Stimulated activated naive CD8-positive, alpha-beta T cell treated with anti-CD3 and anti-CD28 coated beads, Interleukin-15, amount 100 ng/mL, for 72 hours (primary cell): Measurements from ENCODE around the gene ZMYND10.

ENCODE experiments used
- ATAC-seq: fragments of 150-1000 bp; cut with Tn5 transposase; 2 replicates; pipeline ENCODE4 v1.10.0; 2021; ENCODE audit warnings: mild to moderate bottlenecking, moderate library complexity
- DNase-seq, 2 donors: peaks; one replicate each; pipeline ENCODE4 v3.0.0; 2021 to 2022
- H3K27ac Mint-ChIP-seq, 2 donors: one replicate each; pipeline ENCODE4 v1.8.0; 2022; ENCODE audit warnings: mild to moderate bottlenecking in 2 of 2, mixed read lengths in 2 of 2, moderate library complexity in 2 of 2
- H3K27me3 Mint-ChIP-seq: one replicate; pipeline ENCODE4 v1.8.0; 2022; ENCODE audit warnings: mixed read lengths
- H3K4me1 Mint-ChIP-seq: one replicate; pipeline ENCODE4 v1.8.0; 2022; ENCODE audit warnings: mild to moderate bottlenecking, mixed read lengths
- H3K4me3 Mint-ChIP-seq, 2 donors: one replicate each; pipeline ENCODE4 v1.8.0; 2022; ENCODE audit warnings: mild to moderate bottlenecking in 2 of 2, mixed read lengths in 2 of 2, moderate library complexity in 1 of 2
- H3K9me3 Mint-ChIP-seq, 2 donors: one replicate each; pipeline ENCODE4 v1.8.0; 2022; ENCODE audit warnings: mixed read lengths in 2 of 2

ZMYND10 gene

DNA sequence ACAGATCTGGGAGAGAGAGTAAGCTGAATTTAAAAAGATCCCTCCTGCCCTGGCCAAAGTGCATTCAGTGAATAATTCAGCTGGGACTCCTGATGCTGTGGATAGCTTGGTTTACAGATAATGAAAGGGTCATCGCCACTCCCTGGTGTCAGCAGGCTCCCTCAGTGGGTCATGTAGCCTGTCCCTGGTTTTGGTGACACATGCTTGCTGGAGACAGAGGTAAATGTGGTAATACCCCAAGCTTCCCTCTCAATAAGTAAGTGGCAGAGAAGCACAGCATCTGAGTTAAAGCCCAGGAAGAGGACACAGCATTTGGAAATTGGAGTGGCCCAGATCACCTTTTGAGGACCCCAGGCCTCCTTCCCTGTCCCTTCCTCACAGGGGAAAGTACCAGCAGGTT, 11.9 kb upstream of the ZMYND10 start:
- Mint-ChIP-seq H3K9me3 (no peaks in the 10 kb centered on the region), H3K4me1 (peaks cover 71% of the 10 kb centered on the region), H3K4me3 (peak overlapping the region; percentile 97 to 99), H3K27me3 (no peaks in the 10 kb centered on the region), H3K27ac (peak overlapping the region in 1 of 2 donors; percentile 19)
- DNase-seq (no peak), ATAC-seq (no peak)

GRCh38 chr3:50356553-50356952, 11.0 kb upstream of the ZMYND10 start:
- no peak for ATAC-seq
- peak overlapping the region; percentile 97 to 99 for H3K4me3 Mint-ChIP-seq
- H3K9me3 Mint-ChIP-seq: no peaks in the 10 kb centered on the region
- H3K27ac Mint-ChIP-seq: peak overlapping the region in 1 of 2 donors; percentile 25
- no peak for DNase-seq
- H3K4me1 Mint-ChIP-seq: peaks cover 79% of the 10 kb centered on the region
- no peaks in the 10 kb centered on the region for H3K27me3 Mint-ChIP-seq

DNA sequence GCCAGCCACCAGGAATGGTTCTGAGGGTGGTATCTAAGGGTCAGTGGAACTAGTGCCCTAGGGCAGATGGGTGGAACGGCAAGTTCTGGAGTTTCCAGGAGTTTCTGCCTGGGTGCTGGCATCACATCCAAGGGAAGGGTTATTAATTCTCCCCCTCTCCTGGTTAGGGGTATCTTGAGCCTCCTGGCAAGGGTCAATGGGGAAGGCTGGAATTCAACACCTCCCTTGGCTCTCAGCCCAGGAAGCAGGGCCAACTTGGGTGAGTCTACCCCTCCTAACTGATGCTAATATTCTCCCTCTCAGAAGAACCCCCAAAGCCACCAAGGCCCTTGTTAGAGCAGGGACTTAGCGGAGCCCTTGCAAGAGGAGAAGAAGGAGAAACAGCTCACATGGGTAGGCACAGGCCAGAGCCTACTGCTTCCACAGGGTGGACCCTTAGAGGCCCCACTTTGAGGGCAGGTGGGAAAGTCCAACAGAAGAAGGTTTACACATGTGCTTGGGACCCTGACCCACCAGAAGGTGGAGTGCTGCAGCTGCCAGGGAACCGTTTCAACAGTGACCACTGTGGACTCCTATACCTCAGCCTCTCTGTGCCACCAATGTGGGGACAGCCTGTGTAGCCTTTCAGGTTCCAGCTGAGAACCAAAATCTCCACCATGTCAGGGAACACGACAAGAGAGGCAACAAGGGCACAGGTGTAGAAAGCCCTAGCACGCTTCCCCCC, 10.5 kb upstream of the ZMYND10 start:
- Mint-ChIP-seq H3K27ac (peak overlapping the region in 1 of 2 donors; percentile 74), H3K4me3 (peak overlapping the region; percentile 97 to 99), H3K9me3 (no peaks in the 10 kb centered on the region), H3K27me3 (no peaks in the 10 kb centered on the region), H3K4me1 (peaks cover 84% of the 10 kb centered on the region)
- DNase-seq: no peak
- no peak for ATAC-seq

GRCh38 chr3:50354850-50355249, 9.3 kb upstream of the ZMYND10 start:
- ATAC-seq: no peak
- Mint-ChIP-seq H3K4me3 (no peak overlapping the region), H3K27me3 (no peaks in the 10 kb centered on the region), H3K27ac (peak overlapping the region in 1 of 2 donors; percentile 25), H3K4me1 (peaks cover 89% of the 10 kb centered on the region), H3K9me3 (no peaks in the 10 kb centered on the region)
- no peak for DNase-seq

- H3K9me3 Mint-ChIP-seq: no peaks in the 10 kb centered on the region
- no peaks in the 10 kb centered on the region for H3K27me3 Mint-ChIP-seq
- ATAC-seq (no peak), DNase-seq (no peak)
- H3K27ac Mint-ChIP-seq: peak overlapping the region in 1 of 2 donors; percentile 49
- peaks cover 89% of the 10 kb centered on the region for H3K4me1 Mint-ChIP-seq
- no peak overlapping the region for H3K4me3 Mint-ChIP-seq
These were observed 8.7 kb upstream of the ZMYND10 start for GRCh38 chr3:50354186-50354764.

GRCh38 chr3:50353245-50354004, 7.9 kb upstream of the ZMYND10 start:
- no peak overlapping the region for H3K4me3 Mint-ChIP-seq
- H3K27me3 Mint-ChIP-seq: no peaks in the 10 kb centered on the region
- ATAC-seq: no peak
- H3K9me3 Mint-ChIP-seq: no peaks in the 10 kb centered on the region
- peaks cover 91% of the 10 kb centered on the region for H3K4me1 Mint-ChIP-seq
- no peak overlapping the region for H3K27ac Mint-ChIP-seq
- no peak for DNase-seq

DNA sequence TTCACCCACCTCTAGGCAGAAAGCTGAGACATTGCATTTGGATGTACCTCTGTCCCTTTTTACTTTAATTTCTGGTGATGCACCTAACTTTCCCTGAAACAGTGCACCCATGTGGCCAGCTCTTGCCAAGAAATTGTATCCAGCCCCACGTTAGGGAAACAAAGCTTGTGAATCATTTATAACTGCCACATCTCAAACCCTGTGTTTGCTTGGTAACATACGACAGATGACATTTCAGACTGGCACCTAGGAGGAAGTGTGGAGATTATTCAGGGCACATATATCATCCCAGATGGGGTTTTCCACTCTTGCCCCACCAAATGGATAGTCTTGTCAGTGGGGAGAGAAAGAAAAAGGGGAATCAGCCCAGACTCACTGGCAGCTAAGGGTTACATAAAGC, 7.2 kb upstream of the ZMYND10 start:
- DNase-seq (no peak), ATAC-seq (no peak)
- Mint-ChIP-seq H3K27me3 (no peaks in the 10 kb centered on the region), H3K27ac (no peak overlapping the region), H3K9me3 (no peaks in the 10 kb centered on the region), H3K4me1 (peaks cover 91% of the 10 kb centered on the region), H3K4me3 (no peak overlapping the region)

- no peaks in the 10 kb centered on the region for H3K27me3 Mint-ChIP-seq
- H3K4me3 Mint-ChIP-seq: peak overlapping the region; percentile 88 to 90
- peaks cover 88% of the 10 kb centered on the region for H3K4me1 Mint-ChIP-seq
- DNase-seq (no peak), ATAC-seq (no peak)
- peak overlapping the region; percentile 19 to 96 for H3K27ac Mint-ChIP-seq
- no peaks in the 10 kb centered on the region for H3K9me3 Mint-ChIP-seq
These were observed 5.8 kb upstream of the ZMYND10 start for GRCh38 chr3:50351323-50351697.

DNA sequence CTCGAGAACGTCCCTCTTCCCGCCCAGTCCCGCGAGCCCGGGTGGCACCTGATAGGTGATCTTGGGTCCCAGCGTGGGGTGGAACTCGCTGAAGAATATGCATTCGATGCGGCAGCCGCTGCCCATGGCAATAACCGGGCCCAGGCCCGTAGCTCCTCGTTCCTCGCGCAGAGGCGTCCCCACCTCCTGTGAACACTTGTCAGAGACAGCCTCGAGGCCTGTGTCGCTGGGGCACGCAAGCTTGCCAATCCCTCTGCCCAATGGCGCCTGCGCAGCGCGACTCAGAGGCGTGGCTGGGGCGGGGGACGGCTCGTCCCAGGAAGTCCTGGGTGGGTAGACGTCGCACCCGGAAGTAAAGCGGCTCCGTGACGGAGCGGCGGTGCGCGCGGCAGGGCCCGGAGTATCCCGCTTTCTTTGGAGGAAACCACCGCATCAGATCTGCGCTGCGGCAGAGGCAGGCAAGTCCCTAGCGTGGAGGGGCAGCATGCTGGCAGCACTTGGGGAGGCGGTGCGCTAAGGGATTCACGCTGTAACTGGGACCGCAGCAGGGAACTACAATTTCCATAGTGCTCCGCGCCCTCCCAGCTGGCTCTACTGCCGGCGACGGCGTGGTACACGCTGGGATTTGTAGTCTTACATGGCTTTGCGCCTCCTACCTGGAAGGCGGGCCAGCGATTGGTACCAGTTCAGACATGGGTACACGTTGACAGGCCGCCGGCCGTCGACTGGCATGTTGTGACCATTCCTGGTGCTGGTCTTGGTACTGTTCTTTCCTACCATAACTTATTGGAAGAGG, 5.2 kb upstream of the ZMYND10 start, which contains the start of the genes CYB561D2 and NPRL2:
Gene CYB561D2 (plus strand): TSS at position 336 of the 796 bp plus-strand sequence. CDS start 572 bp downstream, outside the sequence.
Gene NPRL2 (minus strand): TSS at position 249 of the 796 bp plus-strand sequence. CDS start 123 bp downstream, at position 126.
- H3K4me3 Mint-ChIP-seq: peak within 1 kb of the TSS; percentile 88 to 90
- no peaks in the 10 kb centered on the region for H3K27me3 Mint-ChIP-seq
- peak within 1 kb of the TSS; percentile 96 to 97 for H3K27ac Mint-ChIP-seq
- no peaks in the 10 kb centered on the region for H3K9me3 Mint-ChIP-seq
- DNase-seq (peak; percentile 98), ATAC-seq (peak; percentile 91)
- H3K4me1 Mint-ChIP-seq: peaks cover 88% of the 10 kb centered on the region

DNA sequence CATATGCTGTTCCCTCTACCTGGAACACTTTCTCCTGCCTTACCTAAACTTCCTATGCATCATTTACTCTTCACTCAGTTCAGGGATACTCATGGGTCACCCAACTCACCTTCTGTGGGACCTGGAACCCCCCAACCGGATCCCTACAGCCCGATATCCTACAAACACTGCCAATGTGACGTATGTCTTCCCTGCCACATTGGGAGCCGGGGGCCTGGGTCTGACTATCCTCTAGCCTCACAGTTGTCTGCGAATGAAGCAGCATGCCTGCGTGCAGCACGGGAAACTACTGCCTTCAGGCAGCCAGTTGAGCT, 4.6 kb upstream of the ZMYND10 start:
- H3K9me3 Mint-ChIP-seq: no peaks in the 10 kb centered on the region
- no peak for ATAC-seq

GRCh38 chr3:50347187-50347813, 1.8 kb upstream of the ZMYND10 start:
- ATAC-seq: no peak
- peak; percentile 73 to 81 for DNase-seq
- no peak overlapping the region for H3K4me3 Mint-ChIP-seq
- H3K9me3 Mint-ChIP-seq: no peaks in the 10 kb centered on the region
- H3K27ac Mint-ChIP-seq: peak overlapping the region in 1 of 2 donors; percentile 39
- H3K27me3 Mint-ChIP-seq: no peaks in the 10 kb centered on the region
- H3K4me1 Mint-ChIP-seq: peaks cover 80% of the 10 kb centered on the region

More for the DNA sequence above, 4.6 kb upstream of the ZMYND10 start:
- Mint-ChIP-seq H3K4me3 (peak overlapping the region; percentile 88 to 90), H3K4me1 (peaks cover 88% of the 10 kb centered on the region), H3K27ac (peak overlapping the region; percentile 85 to 97), H3K27me3 (no peaks in the 10 kb centered on the region)
- no peak for DNase-seq

DNA sequence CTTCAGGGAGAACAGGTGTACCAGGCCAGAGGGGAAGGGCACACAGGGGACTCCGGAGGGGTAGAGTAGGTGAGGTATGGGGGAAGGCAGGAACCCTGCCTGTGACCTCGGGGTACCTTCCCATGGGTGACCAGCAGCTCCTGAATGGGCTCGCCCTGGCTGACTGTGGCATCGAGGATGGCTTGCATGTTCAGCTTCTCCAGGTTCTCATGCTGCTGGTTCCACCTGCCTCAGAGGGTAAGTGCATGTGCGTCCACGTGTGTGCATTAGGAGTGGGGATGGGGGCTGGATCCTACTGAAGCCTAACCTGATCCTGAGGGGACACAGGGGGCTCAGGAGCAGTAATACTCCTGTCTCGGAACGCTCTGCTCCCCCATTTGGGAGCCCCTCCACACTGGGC, 524 bp downstream of the ZMYND10 start:
- Mint-ChIP-seq H3K27ac (no peak overlapping the region), H3K4me3 (peak overlapping the region in 1 of 2 donors; percentile 80), H3K27me3 (no peaks in the 10 kb centered on the region), H3K9me3 (no peaks in the 10 kb centered on the region), H3K4me1 (peaks cover 72% of the 10 kb centered on the region)
- DNase-seq: no peak
- no peak for ATAC-seq

- DNase-seq (no peak), ATAC-seq (no peak)
- Mint-ChIP-seq H3K27ac (no peak overlapping the region), H3K4me1 (peaks cover 72% of the 10 kb centered on the region), H3K9me3 (no peaks in the 10 kb centered on the region), H3K27me3 (no peaks in the 10 kb centered on the region), H3K4me3 (no peak overlapping the region)
These were observed 2.5 kb downstream of the ZMYND10 start for GRCh38 chr3:50342813-50343633.

- Mint-ChIP-seq H3K27me3 (no peaks in the 10 kb centered on the region), H3K27ac (no peak overlapping the region), H3K4me1 (peaks cover 65% of the 10 kb centered on the region), H3K9me3 (no peaks in the 10 kb centered on the region), H3K4me3 (no peak overlapping the region)
- DNase-seq: no peak
- ATAC-seq: no peak
These were observed 3.4 kb downstream of the ZMYND10 start for GRCh38 chr3:50341996-50342650.
